ENCODE measurements around the gene KIDINS220. TPM values are rescaled to one million over a fixed set of nuclear protein-coding genes. Genes with fewer than 3 reads are reported as not detected.

The KIDINS220 gene
- total RNA-seq, 1 experiment from 2014 or later: 26.8 TPM

- no peaks in the 10 kb centered on the region for H4K20me1 ChIP-seq (ENCODE audit: insufficient read depth, low read depth, low read length)
- no peaks in the 10 kb centered on the region for H3K9me3 ChIP-seq (ENCODE audit: low read length)
- no peak overlapping the region for H3K27ac ChIP-seq (ENCODE audit: low read length)
- H3K9me2 ChIP-seq (replicated peaks; ENCODE audit: insufficient read depth, low read length): no peaks in the 10 kb centered on the region
- no peaks in the 10 kb centered on the region for H3K36me3 ChIP-seq (ENCODE audit: insufficient read depth, low read length)
- no peaks in the 10 kb centered on the region for H3K79me2 ChIP-seq (ENCODE audit: low read length)
- H3K4me2 ChIP-seq (ENCODE audit: low read depth, low read length, poor library complexity, severe bottlenecking): no peak overlapping the region
- no peak overlapping the region for H2AFZ ChIP-seq (ENCODE audit: low read length)
- H3K9ac ChIP-seq (ENCODE audit: low read length): no peak overlapping the region
- no peak for DNase-seq
- H3K27me3 ChIP-seq (ENCODE audit: low read length): no peaks in the 10 kb centered on the region
- peaks cover 6% of the 10 kb centered on the region for H3K4me1 ChIP-seq (ENCODE audit: low read length)
- no peak overlapping the region for H3K4me3 ChIP-seq (ENCODE audit: low read length)
Measured at GRCh38 chr2:8876628-8877027, 39.2 kb upstream of the KIDINS220 start.

- H2AFZ ChIP-seq (ENCODE audit: low read length): no peak overlapping the region
- no peaks in the 10 kb centered on the region for H3K27me3 ChIP-seq (ENCODE audit: low read length)
- H3K36me3 ChIP-seq (ENCODE audit: insufficient read depth, low read length): no peaks in the 10 kb centered on the region
- no peak overlapping the region for H3K4me2 ChIP-seq (ENCODE audit: low read depth, low read length, poor library complexity, severe bottlenecking)
- peaks cover 6% of the 10 kb centered on the region for H3K4me1 ChIP-seq (ENCODE audit: low read length)
- no peaks in the 10 kb centered on the region for H3K9me3 ChIP-seq (ENCODE audit: low read length)
- H4K20me1 ChIP-seq (ENCODE audit: insufficient read depth, low read depth, low read length): no peaks in the 10 kb centered on the region
- H3K9ac ChIP-seq (ENCODE audit: low read length): no peak overlapping the region
- no peak overlapping the region for H3K4me3 ChIP-seq (ENCODE audit: low read length)
- H3K79me2 ChIP-seq (ENCODE audit: low read length): no peaks in the 10 kb centered on the region
- no peak overlapping the region for H3K27ac ChIP-seq (ENCODE audit: low read length)
- H3K9me2 ChIP-seq (replicated peaks; ENCODE audit: insufficient read depth, low read length): no peaks in the 10 kb centered on the region
- peak; percentile 73 for DNase-seq
Measured at GRCh38 chr2:8872821-8873432, 35.5 kb upstream of the KIDINS220 start.

- no peak for DNase-seq
- H3K9ac ChIP-seq (ENCODE audit: low read length): no peak overlapping the region
- H3K9me2 ChIP-seq (replicated peaks; ENCODE audit: insufficient read depth, low read length): no peaks in the 10 kb centered on the region
- H3K4me1 ChIP-seq (ENCODE audit: low read length): peaks cover 6% of the 10 kb centered on the region
- no peak overlapping the region for H2AFZ ChIP-seq (ENCODE audit: low read length)
- H3K79me2 ChIP-seq (ENCODE audit: low read length): no peaks in the 10 kb centered on the region
- no peak overlapping the region for H3K4me3 ChIP-seq (ENCODE audit: low read length)
- H3K4me2 ChIP-seq (ENCODE audit: low read depth, low read length, poor library complexity, severe bottlenecking): no peak overlapping the region
- no peaks in the 10 kb centered on the region for H3K36me3 ChIP-seq (ENCODE audit: insufficient read depth, low read length)
- no peaks in the 10 kb centered on the region for H3K27me3 ChIP-seq (ENCODE audit: low read length)
- H3K9me3 ChIP-seq (ENCODE audit: low read length): no peaks in the 10 kb centered on the region
- H3K27ac ChIP-seq (ENCODE audit: low read length): no peak overlapping the region
- no peaks in the 10 kb centered on the region for H4K20me1 ChIP-seq (ENCODE audit: insufficient read depth, low read depth, low read length)
Measured at GRCh38 chr2:8870441-8870840, 33.0 kb upstream of the KIDINS220 start.

- no peak overlapping the region for H3K4me3 ChIP-seq (ENCODE audit: low read length)
- no peaks in the 10 kb centered on the region for H3K4me1 ChIP-seq (ENCODE audit: low read length)
- H3K4me2 ChIP-seq (ENCODE audit: low read depth, low read length, poor library complexity, severe bottlenecking): no peak overlapping the region
- no peak overlapping the region for H3K27ac ChIP-seq (ENCODE audit: low read length)
- H3K79me2 ChIP-seq (ENCODE audit: low read length): no peaks in the 10 kb centered on the region
- H3K9ac ChIP-seq (ENCODE audit: low read length): no peak overlapping the region
- no peaks in the 10 kb centered on the region for H3K9me3 ChIP-seq (ENCODE audit: low read length)
- no peaks in the 10 kb centered on the region for H3K36me3 ChIP-seq (ENCODE audit: insufficient read depth, low read length)
- no peaks in the 10 kb centered on the region for H4K20me1 ChIP-seq (ENCODE audit: insufficient read depth, low read depth, low read length)
- H2AFZ ChIP-seq (ENCODE audit: low read length): no peak overlapping the region
- no peaks in the 10 kb centered on the region for H3K9me2 ChIP-seq (replicated peaks; ENCODE audit: insufficient read depth, low read length)
- no peak for DNase-seq
- H3K27me3 ChIP-seq (ENCODE audit: low read length): no peaks in the 10 kb centered on the region
Measured at GRCh38 chr2:8867363-8867762, 29.9 kb upstream of the KIDINS220 start.

GRCh38 chr2:8863331-8863953, 26.0 kb upstream of the KIDINS220 start:
- no peaks in the 10 kb centered on the region for H4K20me1 ChIP-seq (ENCODE audit: insufficient read depth, low read depth, low read length)
- no peak overlapping the region for H3K4me2 ChIP-seq (ENCODE audit: low read depth, low read length, poor library complexity, severe bottlenecking)
- H2AFZ ChIP-seq (ENCODE audit: low read length): no peak overlapping the region
- H3K9me3 ChIP-seq (ENCODE audit: low read length): no peaks in the 10 kb centered on the region
- H3K27me3 ChIP-seq (ENCODE audit: low read length): no peaks in the 10 kb centered on the region
- peak; percentile 28 for DNase-seq
- no peak overlapping the region for H3K4me3 ChIP-seq (ENCODE audit: low read length)
- no peaks in the 10 kb centered on the region for H3K79me2 ChIP-seq (ENCODE audit: low read length)
- H3K9ac ChIP-seq (ENCODE audit: low read length): no peak overlapping the region
- no peaks in the 10 kb centered on the region for H3K9me2 ChIP-seq (replicated peaks; ENCODE audit: insufficient read depth, low read length)
- no peaks in the 10 kb centered on the region for H3K36me3 ChIP-seq (ENCODE audit: insufficient read depth, low read length)
- H3K4me1 ChIP-seq (ENCODE audit: low read length): no peaks in the 10 kb centered on the region
- no peak overlapping the region for H3K27ac ChIP-seq (ENCODE audit: low read length)

- H3K9ac ChIP-seq (ENCODE audit: low read length): no peak overlapping the region
- DNase-seq: peak; percentile 20
- no peaks in the 10 kb centered on the region for H3K9me2 ChIP-seq (replicated peaks; ENCODE audit: insufficient read depth, low read length)
- H3K9me3 ChIP-seq (ENCODE audit: low read length): no peaks in the 10 kb centered on the region
- no peaks in the 10 kb centered on the region for H3K36me3 ChIP-seq (ENCODE audit: insufficient read depth, low read length)
- no peaks in the 10 kb centered on the region for H3K79me2 ChIP-seq (ENCODE audit: low read length)
- no peak overlapping the region for H3K27ac ChIP-seq (ENCODE audit: low read length)
- H3K4me2 ChIP-seq (ENCODE audit: low read depth, low read length, poor library complexity, severe bottlenecking): no peak overlapping the region
- H4K20me1 ChIP-seq (ENCODE audit: insufficient read depth, low read depth, low read length): no peaks in the 10 kb centered on the region
- H2AFZ ChIP-seq (ENCODE audit: low read length): no peak overlapping the region
- H3K4me1 ChIP-seq (ENCODE audit: low read length): no peaks in the 10 kb centered on the region
- no peaks in the 10 kb centered on the region for H3K27me3 ChIP-seq (ENCODE audit: low read length)
- H3K4me3 ChIP-seq (ENCODE audit: low read length): no peak overlapping the region
Measured at GRCh38 chr2:8862230-8862629, 24.8 kb upstream of the KIDINS220 start.

- H3K9me3 ChIP-seq (ENCODE audit: low read length): no peaks in the 10 kb centered on the region
- H3K9me2 ChIP-seq (replicated peaks; ENCODE audit: insufficient read depth, low read length): no peaks in the 10 kb centered on the region
- H4K20me1 ChIP-seq (ENCODE audit: insufficient read depth, low read depth, low read length): no peaks in the 10 kb centered on the region
- no peaks in the 10 kb centered on the region for H3K27me3 ChIP-seq (ENCODE audit: low read length)
- no peak overlapping the region for H3K4me3 ChIP-seq (ENCODE audit: low read length)
- no peak overlapping the region for H3K4me2 ChIP-seq (ENCODE audit: low read depth, low read length, poor library complexity, severe bottlenecking)
- H2AFZ ChIP-seq (ENCODE audit: low read length): no peak overlapping the region
- H3K79me2 ChIP-seq (ENCODE audit: low read length): no peaks in the 10 kb centered on the region
- no peak overlapping the region for H3K27ac ChIP-seq (ENCODE audit: low read length)
- no peak overlapping the region for H3K9ac ChIP-seq (ENCODE audit: low read length)
- no peaks in the 10 kb centered on the region for H3K4me1 ChIP-seq (ENCODE audit: low read length)
- no peaks in the 10 kb centered on the region for H3K36me3 ChIP-seq (ENCODE audit: insufficient read depth, low read length)
- DNase-seq: no peak
Measured at GRCh38 chr2:8861797-8862196, 24.4 kb upstream of the KIDINS220 start.

GRCh38 chr2:8860239-8860638, 22.8 kb upstream of the KIDINS220 start:
- Histone ChIP-seq H3K36me3 (ENCODE audit: insufficient read depth, low read length) (no peaks in the 10 kb centered on the region), H3K27ac (ENCODE audit: low read length) (no peak overlapping the region), H3K9ac (ENCODE audit: low read length) (no peak overlapping the region), H3K79me2 (ENCODE audit: low read length) (no peaks in the 10 kb centered on the region), H3K9me2 (replicated peaks; ENCODE audit: insufficient read depth, low read length) (no peaks in the 10 kb centered on the region), H2AFZ (ENCODE audit: low read length) (no peak overlapping the region), H3K9me3 (ENCODE audit: low read length) (no peaks in the 10 kb centered on the region), H4K20me1 (ENCODE audit: insufficient read depth, low read depth, low read length) (no peaks in the 10 kb centered on the region), H3K27me3 (ENCODE audit: low read length) (no peaks in the 10 kb centered on the region), H3K4me2 (ENCODE audit: low read depth, low read length, poor library complexity, severe bottlenecking) (no peak overlapping the region), H3K4me3 (ENCODE audit: low read length) (no peak overlapping the region), H3K4me1 (ENCODE audit: low read length) (no peaks in the 10 kb centered on the region)
- DNase-seq: peak; percentile 5

All from Karpas-422 (cell line).